NCI-H1417 treated with DMSO at 0.1 percent for 48 hours (cell line): ENCODE data around the gene DNAH3.
"Not testable (repeated sequence)": the region's sequence is repeated elsewhere in the genome, so short reads cannot be mapped to it uniquely, and the experiment has no call there.

ENCODE experiments used
- DNase-seq: peaks from one replicate; lab custom pipeline; 2025; lab: John Stamatoyannopoulos, UW

The DNAH3 gene

GRCh38 chr16:21120976-21121520 lies 29.6 kb downstream of the DNAH3 start:
- no peak for DNase-seq

DNA sequence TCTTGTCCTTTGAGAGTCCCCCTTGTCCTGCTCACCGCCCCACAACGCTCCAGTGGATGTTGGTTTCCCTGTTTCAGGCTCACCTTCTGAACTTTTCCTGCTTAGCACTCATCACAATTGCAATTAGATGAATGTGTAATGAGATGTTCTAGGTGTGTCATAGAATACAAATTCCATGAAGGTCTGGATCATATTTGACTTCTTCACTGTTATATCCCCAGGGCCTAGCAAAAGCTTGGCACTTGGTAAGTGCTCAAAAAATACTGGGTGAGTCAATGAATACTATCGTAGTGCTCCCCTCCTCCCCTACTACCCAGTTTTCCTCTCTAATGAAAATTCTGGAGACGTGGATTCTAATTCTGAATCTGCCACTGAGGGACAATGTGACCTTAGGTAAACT lies 33.1 kb downstream of the DNAH3 start:
- no peak for DNase-seq

DNA sequence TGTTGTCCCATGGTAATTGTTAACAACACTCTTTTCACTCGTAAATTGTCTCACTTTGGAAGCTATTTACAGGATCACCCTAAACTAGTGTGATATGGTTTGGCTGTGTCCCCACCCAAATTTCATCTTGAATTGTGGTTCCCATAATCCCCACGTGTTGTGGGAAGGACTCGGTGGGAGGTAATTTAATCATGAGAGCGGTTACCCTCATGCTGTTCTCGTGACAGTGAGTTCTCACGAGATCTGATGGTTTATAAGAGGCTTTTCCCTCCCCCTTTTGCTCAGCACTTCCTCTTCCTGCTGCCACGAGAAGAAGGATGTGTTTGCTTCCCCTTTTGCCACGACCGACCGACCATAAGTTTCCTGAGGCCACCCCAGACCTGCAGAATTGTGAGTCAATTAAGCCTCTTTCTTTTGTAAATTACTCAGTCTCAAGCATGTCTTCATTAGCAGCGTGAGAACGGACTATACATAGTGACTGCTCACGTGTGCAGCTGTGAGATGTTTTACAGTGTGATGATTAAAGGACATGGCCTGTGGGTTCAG lies 34.4 kb downstream of the DNAH3 start:
- DNase-seq = no peak

- not testable (repeated sequence) for DNase-seq
Observed at GRCh38 chr16:21115551-21115950, 35.1 kb downstream of the DNAH3 start.

DNA sequence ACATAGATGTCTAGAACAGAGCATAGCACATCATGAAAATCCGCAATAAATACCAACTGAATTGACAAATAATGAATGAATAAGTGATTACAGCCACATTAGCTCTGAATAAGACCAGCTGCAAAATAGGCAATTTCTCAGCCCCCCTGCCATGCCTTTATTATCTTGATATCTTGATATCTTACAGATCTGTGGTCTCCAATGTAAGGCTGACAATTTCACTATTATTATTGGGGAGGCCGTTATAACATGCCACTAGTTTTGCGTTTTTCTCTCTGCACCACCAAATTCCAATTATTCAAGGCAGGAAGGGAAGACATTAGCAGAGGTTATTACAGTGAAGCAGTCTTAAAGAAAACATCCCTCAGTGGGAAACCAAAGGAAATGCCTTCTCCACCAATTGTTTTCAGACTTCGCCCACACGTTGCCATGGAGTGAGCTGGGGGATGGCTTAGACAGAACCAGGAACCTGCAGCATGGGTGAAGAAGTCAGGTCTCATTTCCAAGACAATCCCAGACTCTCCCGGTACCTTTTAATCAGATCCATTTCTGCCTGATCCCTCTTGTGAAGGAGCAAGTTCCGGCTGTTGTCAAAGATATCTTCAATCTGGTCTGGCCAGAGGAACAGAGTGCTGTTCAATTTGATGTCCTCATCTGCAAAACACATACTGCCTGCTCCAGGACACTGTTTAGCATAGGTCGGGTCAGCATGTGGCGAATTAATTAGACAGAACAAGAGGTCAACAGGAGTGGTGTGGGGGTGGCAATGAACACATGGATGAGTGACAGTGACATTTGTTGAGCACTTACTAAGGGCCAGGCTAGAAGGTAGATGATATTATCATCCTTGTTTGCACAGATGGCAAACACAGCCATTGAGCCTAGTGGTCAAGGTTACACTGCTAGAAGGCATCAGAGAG lies 46.4 kb downstream of the DNAH3 start:
- DNase-seq = no peak

DNA sequence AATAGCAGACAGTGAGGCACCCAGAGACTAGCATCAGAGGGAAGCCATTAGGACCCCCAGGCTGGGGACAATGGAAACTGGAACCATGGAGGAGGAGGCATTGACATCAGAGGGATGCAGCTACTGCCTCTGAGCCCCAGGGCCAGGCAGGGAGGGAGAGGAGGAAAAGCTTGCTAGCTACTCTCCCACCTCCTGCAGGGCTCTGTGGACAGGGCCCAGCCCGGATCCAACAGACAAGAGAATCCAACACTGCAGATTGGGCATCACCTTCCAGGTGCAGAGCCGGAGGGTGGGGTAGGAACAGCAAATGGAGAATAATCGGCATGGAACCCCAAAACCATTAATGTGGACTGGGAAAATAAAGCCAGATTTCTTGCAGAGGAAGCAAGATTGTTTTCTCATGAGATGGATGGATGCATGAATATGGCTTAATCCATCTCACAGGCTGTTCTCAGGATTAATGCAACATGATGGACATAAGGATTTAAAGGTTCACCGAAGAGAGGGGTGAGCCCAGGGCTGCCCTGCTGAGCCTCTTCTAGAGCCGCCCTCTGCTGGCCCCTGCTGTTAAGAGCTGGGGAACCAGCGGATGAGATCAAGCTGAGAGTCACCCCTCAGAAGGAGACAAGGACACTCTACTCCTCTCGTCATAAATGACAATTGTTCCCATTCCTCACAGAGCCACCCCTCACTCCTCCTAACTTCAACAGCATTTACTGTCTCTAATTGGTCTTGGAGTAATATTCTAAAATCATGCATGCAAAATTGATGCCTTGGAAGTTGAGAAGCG lies 48.8 kb downstream of the DNAH3 start:
- no peak for DNase-seq

- no peak for DNase-seq
Observed at GRCh38 chr16:21100447-21100846, 50.2 kb downstream of the DNAH3 start.

- no peak for DNase-seq
Observed at GRCh38 chr16:21097151-21097550, 53.5 kb downstream of the DNAH3 start.

GRCh38 chr16:21094719-21095118 lies 55.9 kb downstream of the DNAH3 start:
- DNase-seq = not testable (repeated sequence)

DNA sequence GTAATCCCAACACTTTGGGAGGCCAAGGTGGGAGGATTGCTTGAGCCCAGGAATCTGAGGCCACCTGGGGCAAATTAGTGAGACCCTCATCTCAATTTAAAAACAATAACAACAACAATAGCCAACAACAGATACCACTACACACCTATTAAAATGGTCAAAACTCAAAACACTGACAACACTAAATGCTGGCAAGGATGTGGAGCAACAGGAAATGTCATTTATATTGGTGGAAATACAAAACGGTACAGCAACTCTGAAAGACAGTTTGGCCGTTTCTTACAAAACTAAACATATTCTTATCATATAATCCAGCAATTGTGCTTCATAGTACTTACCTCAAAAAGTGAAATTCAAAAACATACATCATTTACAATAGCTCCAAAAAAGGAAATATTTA lies 57.7 kb downstream of the DNAH3 start:
- DNase-seq = no peak

DNA sequence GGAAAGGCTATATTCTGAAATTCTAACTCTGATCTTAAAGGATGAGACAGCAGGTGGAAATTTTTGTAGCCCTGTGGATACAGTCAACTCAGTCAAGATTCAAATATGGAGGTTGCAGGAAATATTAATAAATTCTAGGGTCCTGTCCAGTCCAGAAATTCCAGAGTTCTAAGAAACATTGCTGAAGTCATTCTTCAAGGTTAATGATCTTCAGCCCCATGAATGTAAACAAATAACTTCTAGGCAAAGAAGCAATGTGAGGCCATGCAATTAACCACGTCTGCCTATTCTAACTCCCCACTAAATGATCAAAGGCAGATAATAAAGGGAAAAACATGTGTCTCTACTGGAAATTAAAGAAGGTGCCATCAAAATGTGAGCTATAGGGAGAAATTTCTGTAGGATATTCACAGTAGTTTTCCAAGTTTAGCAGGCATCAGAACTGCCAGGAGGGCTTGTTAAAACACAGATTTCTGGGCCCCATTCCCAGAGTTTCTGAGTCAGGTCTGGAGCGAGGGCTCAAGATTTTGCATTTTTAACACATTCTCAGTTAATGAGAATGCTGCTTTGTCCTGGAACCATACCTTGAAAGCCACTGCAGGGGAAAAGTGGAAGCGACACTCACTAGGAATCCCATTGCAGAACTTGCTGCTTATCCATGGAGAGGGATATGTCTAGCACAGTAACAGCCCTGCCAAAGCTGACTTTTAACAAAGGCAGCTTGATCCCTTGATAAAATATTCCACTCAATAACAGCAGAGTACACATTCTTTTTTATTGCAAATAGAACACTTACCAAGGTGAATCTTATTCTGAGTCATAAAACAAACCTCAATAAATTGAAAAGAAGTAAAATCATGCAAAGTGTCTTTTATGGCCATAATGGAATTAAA lies 61.8 kb downstream of the DNAH3 start:
- no peak for DNase-seq

GRCh38 chr16:21088143-21088542 lies 62.5 kb downstream of the DNAH3 start:
- DNase-seq = no peak

GRCh38 chr16:21084631-21085225 lies 65.9 kb downstream of the DNAH3 start:
- no peak for DNase-seq

DNA sequence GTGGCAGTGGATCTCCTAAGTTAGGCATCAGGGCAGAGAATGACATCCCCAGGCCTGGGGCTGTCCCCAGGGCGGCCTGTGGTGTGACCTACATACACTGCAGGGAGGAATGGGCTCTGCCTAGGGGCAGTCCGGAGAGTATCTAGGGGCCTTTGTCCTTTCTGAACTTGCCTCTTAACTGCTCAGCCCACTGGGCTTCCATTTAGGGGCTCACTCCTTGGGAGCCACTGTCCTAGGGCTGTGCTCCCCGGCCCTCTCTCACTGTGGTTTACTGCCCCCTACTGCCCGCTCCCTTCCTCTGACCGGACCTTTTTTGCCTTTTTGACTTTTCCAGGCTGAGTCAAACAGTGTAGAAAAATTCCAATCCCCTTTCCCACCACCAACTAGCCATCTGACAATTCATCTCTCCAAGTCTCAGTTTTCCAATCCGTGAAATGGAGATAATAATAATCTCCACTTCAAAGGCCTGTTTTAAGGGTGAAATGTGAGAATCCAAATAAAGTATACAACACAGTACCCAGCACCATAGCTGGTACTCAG lies 66.8 kb downstream of the DNAH3 start:
- no peak for DNase-seq

DNA sequence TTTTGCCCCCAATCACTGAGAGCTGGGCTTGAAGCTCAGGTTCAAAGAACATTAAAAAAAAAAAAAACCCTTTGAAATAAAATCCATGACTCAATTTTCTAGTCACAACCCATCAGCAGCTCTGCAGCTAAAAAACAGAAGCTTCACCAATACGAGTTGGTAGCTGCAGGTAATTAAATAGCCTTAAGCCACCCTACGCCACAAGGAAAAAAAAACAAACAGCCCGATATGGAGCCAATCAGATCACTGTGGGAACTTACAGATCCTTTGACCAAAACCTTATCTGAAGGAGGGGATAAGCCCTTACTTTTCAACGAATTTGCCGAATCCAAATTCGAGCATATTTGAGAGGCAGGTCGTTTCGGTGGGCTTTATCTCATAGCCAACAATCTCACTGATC lies 69.3 kb downstream of the DNAH3 start:
- no peak for DNase-seq

DNA sequence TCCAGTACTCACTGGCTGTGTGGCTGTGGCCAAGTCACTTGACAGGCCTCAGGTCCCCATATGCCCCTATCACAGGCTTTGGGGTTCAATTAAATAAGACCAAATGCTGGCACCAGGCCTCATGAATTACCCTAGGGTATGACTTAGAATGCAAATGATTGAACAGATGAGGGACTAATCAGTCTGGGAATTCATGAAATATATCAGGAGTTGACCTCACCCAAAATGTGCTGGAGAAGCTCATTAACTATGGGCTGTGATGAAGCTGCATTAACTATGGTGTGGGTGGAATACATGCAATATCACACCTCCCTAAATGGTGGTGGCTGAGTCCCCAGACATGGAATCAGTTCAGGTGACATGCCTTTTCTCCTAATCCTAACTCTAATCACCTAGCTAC lies 72.1 kb downstream of the DNAH3 start:
- DNase-seq = no peak

DNA sequence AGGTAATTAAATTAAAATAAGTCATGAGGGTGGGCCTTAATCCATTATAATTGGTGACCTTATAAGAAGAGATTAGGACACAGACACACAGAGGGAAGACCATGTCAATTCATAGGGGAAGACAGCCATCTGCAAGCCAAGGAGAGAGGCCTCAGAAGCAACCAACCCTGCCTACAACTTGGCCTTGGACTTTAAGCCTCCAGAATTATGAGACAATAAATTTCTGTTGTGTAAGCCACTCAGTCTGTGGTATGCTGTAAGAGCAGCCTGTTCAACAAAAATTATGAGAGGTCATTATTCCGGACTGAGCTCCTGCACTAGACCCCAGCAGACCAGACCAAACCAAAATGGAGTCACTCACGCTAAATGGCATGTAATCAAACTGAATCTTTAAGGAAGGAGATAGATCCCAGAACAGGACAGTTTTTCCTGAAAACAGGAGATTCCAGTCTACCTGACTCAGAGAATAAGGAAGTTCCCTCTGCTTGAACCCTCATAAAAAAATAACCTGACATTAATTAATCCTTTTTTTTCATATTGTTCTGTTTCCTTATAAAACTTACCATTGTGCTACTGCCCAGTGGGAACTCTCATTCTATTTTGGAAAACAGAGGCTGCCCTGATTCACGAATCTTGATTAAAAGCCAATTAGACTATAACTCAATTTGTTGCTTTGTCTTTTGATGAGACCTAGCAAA lies 74.3 kb downstream of the DNAH3 start:
- DNase-seq = no peak

- DNase-seq = no peak
Observed at GRCh38 chr16:21075252-21075651, 75.4 kb downstream of the DNAH3 start.

- DNase-seq = no peak
Observed at GRCh38 chr16:21072976-21073375, 77.7 kb downstream of the DNAH3 start.

- no peak for DNase-seq
Observed at GRCh38 chr16:21071741-21072140, 78.9 kb downstream of the DNAH3 start.
